Endodermal cell (in vitro differentiated cells): ENCODE measurements around the gene HPGD. TPM values are rescaled to one million over a fixed set of nuclear protein-coding genes. Genes with fewer than 3 reads are reported as not detected.

Experiments
- DNase-seq: peaks from one replicate; pipeline ENCODE4 v3.0.0-alpha.2; 2017
- H3K27ac ChIP-seq: 2 replicates; pipeline ENCODE4 v1.5.1; 2013; ENCODE audit warnings: mild to moderate bottlenecking, low read depth, low read length, moderate library complexity
- H3K27me3 ChIP-seq: 2 replicates; pipeline ENCODE4 v1.6.1; 2013; ENCODE audit warnings: mild to moderate bottlenecking, low read length, moderate library complexity; ENCODE audit not compliant: insufficient read depth, control insufficient read depth, poor library complexity, severe bottlenecking
- H3K36me3 ChIP-seq: 2 replicates; pipeline ENCODE4 v1.7.0; 2013; ENCODE audit warnings: mild to moderate bottlenecking, low read length, moderate library complexity; ENCODE audit not compliant: control insufficient read depth, insufficient read depth
- H3K4me1 ChIP-seq: one replicate; pipeline ENCODE4 v1.7.0; 2013; ENCODE audit warnings: low read length; ENCODE audit not compliant: control insufficient read depth, insufficient read depth
- H3K4me3 ChIP-seq: 2 replicates; pipeline ENCODE4 v1.5.1; 2013; ENCODE audit warnings: mild to moderate bottlenecking, low read length, moderate library complexity
- H3K9ac ChIP-seq: 2 replicates; pipeline ENCODE4 v1.6.1; 2013; ENCODE audit warnings: mild to moderate bottlenecking, low read length, moderate library complexity; ENCODE audit not compliant: poor library complexity, severe bottlenecking; ENCODE audit errors: extremely low read depth
- H3K9me3 ChIP-seq: 2 replicates; pipeline ENCODE4 v1.6.1; 2013; ENCODE audit warnings: mild to moderate bottlenecking, low read length, moderate library complexity; ENCODE audit not compliant: control insufficient read depth
- H3K27ac Mint-ChIP-seq: 2 replicates; pipeline ENCODE4 v1.8.0; 2020; ENCODE audit warnings: mixed read lengths
- H3K27me3 Mint-ChIP-seq: 2 replicates; pipeline ENCODE4 v1.8.0; 2021; ENCODE audit warnings: mild to moderate bottlenecking, mixed read lengths; ENCODE audit not compliant: insufficient read depth
- H3K36me3 Mint-ChIP-seq: 2 replicates; pipeline ENCODE4 v1.8.0; 2020; ENCODE audit warnings: low read depth, mixed read lengths
- H3K4me1 Mint-ChIP-seq: 2 replicates; pipeline ENCODE4 v1.8.0; 2020; ENCODE audit warnings: mixed read lengths
- H3K4me3 Mint-ChIP-seq: 2 replicates; pipeline ENCODE4 v1.8.0; 2020; ENCODE audit warnings: mild to moderate bottlenecking, moderate library complexity, mixed read lengths
- H3K9me3 Mint-ChIP-seq: 2 replicates; pipeline ENCODE4 v1.8.0; 2020; ENCODE audit warnings: mild to moderate bottlenecking, mixed read lengths
- WGBS, 2 experiments: methylation state at CpG; one replicate each; pipeline versions ENCODE4 v1.1.5 to v1.1.7; 2013; ENCODE audit warnings: missing lambda C conversion rate in 2 of 2, mixed read lengths in 1 of 2; ENCODE audit not compliant: insufficient coverage in 1 of 2, insufficient read length in 1 of 2; 5-methylcytosine and 5-hydroxymethylcytosine counted together
- total RNA-seq, 2 donors: library from RNA; stranded (reverse); fragmentation: NEBNext Ultra II Directional in 1 of 2; extraction: Animal tissue kit (Norgen Biotek cat#: 25700) in 1 of 2; gene quantifications; 2 replicates in 1 of 2; 3 replicates in 1 of 2; pipeline ENCODE4 v1.2.1, GENCODE V29; 2021
- TF ChIP-seq, protein P1 (sequence below): fragments of 200-600 bp; sonication (generic); conservative IDR thresholded peaks from 2 replicates; pipeline ENCODE4 v1.5.0; 2021; ENCODE audit warnings: antibody characterized with exemption, mild to moderate bottlenecking

Gene HPGD
- total RNA-seq, 2 donors from 2014 or later, result 1.2 to 27.7 TPM

DNA sequence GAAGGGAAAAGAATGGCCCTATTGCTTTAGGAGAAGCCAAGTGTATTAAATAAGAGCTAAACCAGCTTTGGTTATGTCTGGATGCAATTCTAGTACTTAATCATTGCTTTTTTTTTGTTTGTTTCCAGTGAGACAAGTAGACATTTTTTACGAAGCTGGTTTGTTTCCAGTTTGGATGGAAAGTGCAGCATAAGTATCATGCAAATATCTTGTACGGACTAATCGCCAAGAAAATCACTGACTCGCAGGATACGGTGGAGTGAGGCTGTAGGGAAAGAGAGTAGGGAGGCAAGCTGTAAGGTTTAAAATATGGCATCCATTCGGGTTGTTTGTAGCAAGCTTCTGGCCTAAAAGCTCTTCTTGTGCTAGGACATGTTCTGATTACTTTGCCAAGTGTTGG lies 64.8 kb downstream of the HPGD start:
- Mint-ChIP-seq H3K36me3 (no peaks in the 10 kb centered on the region), H3K27ac (no peak overlapping the region), H3K9me3 (no peaks in the 10 kb centered on the region), H3K4me3 (no peak overlapping the region), H3K4me1 (peaks cover 13% of the 10 kb centered on the region), H3K27me3 (no peaks in the 10 kb centered on the region)
- H3K27ac ChIP-seq, result no peak overlapping the region
- DNase-seq, result no peak
- 91% methylated on average over 5 to 6 of the region's 6 CpGs for WGBS, 2 experiments
- TF ChIP-seq, protein P1, sequence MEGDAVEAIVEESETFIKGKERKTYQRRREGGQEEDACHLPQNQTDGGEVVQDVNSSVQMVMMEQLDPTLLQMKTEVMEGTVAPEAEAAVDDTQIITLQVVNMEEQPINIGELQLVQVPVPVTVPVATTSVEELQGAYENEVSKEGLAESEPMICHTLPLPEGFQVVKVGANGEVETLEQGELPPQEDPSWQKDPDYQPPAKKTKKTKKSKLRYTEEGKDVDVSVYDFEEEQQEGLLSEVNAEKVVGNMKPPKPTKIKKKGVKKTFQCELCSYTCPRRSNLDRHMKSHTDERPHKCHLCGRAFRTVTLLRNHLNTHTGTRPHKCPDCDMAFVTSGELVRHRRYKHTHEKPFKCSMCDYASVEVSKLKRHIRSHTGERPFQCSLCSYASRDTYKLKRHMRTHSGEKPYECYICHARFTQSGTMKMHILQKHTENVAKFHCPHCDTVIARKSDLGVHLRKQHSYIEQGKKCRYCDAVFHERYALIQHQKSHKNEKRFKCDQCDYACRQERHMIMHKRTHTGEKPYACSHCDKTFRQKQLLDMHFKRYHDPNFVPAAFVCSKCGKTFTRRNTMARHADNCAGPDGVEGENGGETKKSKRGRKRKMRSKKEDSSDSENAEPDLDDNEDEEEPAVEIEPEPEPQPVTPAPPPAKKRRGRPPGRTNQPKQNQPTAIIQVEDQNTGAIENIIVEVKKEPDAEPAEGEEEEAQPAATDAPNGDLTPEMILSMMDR, result no peak
- H3K4me3 ChIP-seq, result no peak overlapping the region
- H3K9me3 ChIP-seq, result no peaks in the 10 kb centered on the region
- H3K4me1 ChIP-seq, result no peaks in the 10 kb centered on the region
- no peaks in the 10 kb centered on the region for H3K36me3 ChIP-seq
- H3K9ac ChIP-seq, result no peak overlapping the region
- no peaks in the 10 kb centered on the region for H3K27me3 ChIP-seq

- H3K36me3 ChIP-seq, result no peaks in the 10 kb centered on the region
- H3K4me3 Mint-ChIP-seq, result no peak overlapping the region
- H3K27ac Mint-ChIP-seq, result no peak overlapping the region
- TF ChIP-seq, protein P1, result no peak
- no peaks in the 10 kb centered on the region for H3K4me1 ChIP-seq
- no peaks in the 10 kb centered on the region for H3K9me3 ChIP-seq
- 90% methylated on average over 6 of the region's 6 CpGs; no CpG with 5 or more reads in 1 of the 2 experiments for WGBS, 2 experiments
- H3K9ac ChIP-seq, result no peak overlapping the region
- no peak for DNase-seq
- no peaks in the 10 kb centered on the region for H3K9me3 Mint-ChIP-seq
- no peaks in the 10 kb centered on the region for H3K27me3 Mint-ChIP-seq
- H3K27ac ChIP-seq, result no peak overlapping the region
- no peaks in the 10 kb centered on the region for H3K36me3 Mint-ChIP-seq
- H3K4me1 Mint-ChIP-seq, result peaks cover 18% of the 10 kb centered on the region
- no peak overlapping the region for H3K4me3 ChIP-seq
- no peaks in the 10 kb centered on the region for H3K27me3 ChIP-seq
Measured at GRCh38 chr4:174454815-174455473, 67.3 kb downstream of the HPGD start.

DNA sequence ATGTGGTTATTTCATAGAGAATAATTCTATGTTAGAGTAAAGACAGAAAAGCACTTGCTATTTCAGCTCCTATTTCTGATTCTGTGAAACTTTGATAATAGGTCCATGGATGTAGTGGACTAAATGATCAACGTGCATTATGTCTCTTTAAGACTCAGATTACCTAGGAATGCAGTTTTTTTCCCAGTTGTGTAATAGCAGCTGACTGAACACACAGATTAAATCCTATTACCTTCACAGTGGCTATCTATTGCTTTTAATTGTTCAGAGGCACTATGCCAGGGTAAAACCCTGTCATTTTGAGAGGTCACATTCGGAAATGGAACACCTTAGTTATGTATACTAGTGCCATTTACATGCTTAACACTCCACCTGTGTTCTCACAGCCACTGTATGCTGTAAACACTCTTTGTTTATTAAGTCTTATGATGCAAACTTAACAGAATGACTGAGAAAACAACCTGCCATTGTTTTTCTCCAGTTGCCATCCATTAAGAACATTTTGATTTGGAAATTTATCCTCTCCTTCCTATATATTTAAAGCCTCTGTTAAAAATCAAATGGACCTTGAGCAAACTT lies 70.5 kb downstream of the HPGD start:
- Mint-ChIP-seq H3K9me3 (no peaks in the 10 kb centered on the region), H3K36me3 (no peaks in the 10 kb centered on the region), H3K4me1 (peaks cover 18% of the 10 kb centered on the region), H3K4me3 (no peak overlapping the region), H3K27ac (no peak overlapping the region), H3K27me3 (no peaks in the 10 kb centered on the region)
- H3K9ac ChIP-seq, result no peak overlapping the region
- DNase-seq, result no peak
- no peaks in the 10 kb centered on the region for H3K4me1 ChIP-seq
- 40 to 63% methylated on average over 2 of the region's 2 CpGs for WGBS, 2 experiments
- no peak overlapping the region for H3K27ac ChIP-seq
- H3K4me3 ChIP-seq, result no peak overlapping the region
- TF ChIP-seq, protein P1, result no peak
- no peaks in the 10 kb centered on the region for H3K9me3 ChIP-seq
- no peaks in the 10 kb centered on the region for H3K36me3 ChIP-seq
- H3K27me3 ChIP-seq, result no peaks in the 10 kb centered on the region
